NCI-H2107 treated with DMSO at 0.1 percent for 48 hours (cell line): ENCODE measurements around the gene REELD1.

Source experiments
- DNase-seq: peaks from one replicate; lab custom pipeline; 2025; ENCODE audit not compliant: unreplicated experiment; lab: John Stamatoyannopoulos, UW

REELD1 gene

GRCh38 chr4:146265950-146266490, 51.7 kb downstream of the REELD1 start:
- no peak for DNase-seq

GRCh38 chr4:146267826-146268225, 53.5 kb downstream of the REELD1 start:
- no peak for DNase-seq

- DNase-seq: no peak
Measured at GRCh38 chr4:146269228-146269653, 54.9 kb downstream of the REELD1 start.

- DNase-seq: no peak
Measured at GRCh38 chr4:146271466-146271865, 57.1 kb downstream of the REELD1 start.

GRCh38 chr4:146273204-146273901, 59.0 kb downstream of the REELD1 start:
- DNase-seq: no peak

- DNase-seq: no peak
Measured at GRCh38 chr4:146274774-146275173, 60.4 kb downstream of the REELD1 start.

- DNase-seq: no peak
Measured at GRCh38 chr4:146275370-146275769, 61.0 kb downstream of the REELD1 start.

- no peak for DNase-seq
Measured at GRCh38 chr4:146278986-146279385, 64.6 kb downstream of the REELD1 start.
